Ureter (tissue), 1 donor: ENCODE measurements around the gene PLK2. TPM values are rescaled to one million over a fixed set of nuclear protein-coding genes. Genes with fewer than 3 reads are reported as not detected.

Experiments
- DNase-seq: peaks from one replicate; pipeline ENCODE4 v3.0.0-alpha.2; 2020; ENCODE audit warnings: low spot score
- total RNA-seq: library from RNA; stranded (reverse); gene quantifications from one replicate; pipeline ENCODE4 v1.2.4, GENCODE V29; 2023
- donor health status: DM: yes; HTN: yes; CAD: no.

PLK2 gene
- total RNA-seq, 1 donor from 2014 or later: 74.5 TPM

DNA sequence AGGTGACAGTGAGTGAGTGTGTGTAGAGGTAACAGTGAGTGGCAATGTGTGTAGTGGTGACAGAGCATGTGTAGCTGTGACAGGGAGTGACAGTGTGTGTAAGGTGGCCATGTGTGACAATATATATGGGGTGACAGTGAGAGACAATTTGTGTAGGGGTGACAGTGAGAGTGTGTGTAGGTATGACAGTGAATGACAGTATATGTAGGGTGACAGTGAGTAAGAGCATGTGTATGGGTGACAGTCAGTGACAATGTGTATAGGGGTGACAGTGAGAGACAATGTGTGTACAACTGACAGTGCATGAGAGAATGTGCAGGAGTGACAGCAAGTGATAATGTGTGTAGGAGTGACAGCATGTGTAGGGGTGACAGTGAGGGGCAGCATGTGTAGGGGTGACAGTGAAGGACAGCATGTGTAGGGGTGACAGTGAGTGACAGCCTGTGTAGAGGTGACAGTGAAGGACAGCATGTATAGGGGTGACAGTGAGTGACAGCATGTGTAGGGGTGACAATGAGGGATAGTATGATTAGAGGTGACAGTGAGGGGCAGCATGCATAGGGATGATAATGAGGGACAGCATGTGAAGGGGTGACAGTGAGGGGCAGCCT is 21.3 kb upstream of the PLK2 start:
- DNase-seq: no peak

DNA sequence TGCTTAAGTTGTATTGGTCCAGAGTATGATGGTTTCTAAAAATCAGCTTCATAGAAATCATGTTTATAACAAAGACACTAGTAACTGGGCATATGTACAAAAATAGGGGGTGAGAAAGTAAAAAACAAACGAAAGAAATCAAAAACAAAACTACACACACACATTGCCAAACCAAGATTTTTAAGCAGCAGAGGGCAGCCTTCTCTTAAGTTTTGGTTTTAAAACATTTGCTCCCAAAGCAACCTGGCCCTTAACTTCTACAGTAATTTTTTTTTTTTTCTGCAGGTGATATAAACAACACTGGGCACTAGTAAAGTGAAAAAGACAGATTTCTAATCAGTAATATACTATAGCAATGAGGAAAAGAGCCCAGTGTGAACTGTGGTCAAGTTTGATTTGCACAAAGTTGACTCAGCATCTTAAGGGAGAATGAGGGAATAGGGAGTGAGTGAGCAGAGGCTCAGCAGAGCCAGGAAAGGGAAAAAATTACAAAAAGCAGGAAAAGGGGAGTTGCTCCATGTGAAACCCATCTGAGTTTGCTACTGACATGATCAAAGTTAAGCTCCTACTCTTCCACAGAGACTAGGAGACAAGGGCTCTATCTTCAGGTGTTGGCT is 18.0 kb upstream of the PLK2 start:
- DNase-seq: no peak

DNA sequence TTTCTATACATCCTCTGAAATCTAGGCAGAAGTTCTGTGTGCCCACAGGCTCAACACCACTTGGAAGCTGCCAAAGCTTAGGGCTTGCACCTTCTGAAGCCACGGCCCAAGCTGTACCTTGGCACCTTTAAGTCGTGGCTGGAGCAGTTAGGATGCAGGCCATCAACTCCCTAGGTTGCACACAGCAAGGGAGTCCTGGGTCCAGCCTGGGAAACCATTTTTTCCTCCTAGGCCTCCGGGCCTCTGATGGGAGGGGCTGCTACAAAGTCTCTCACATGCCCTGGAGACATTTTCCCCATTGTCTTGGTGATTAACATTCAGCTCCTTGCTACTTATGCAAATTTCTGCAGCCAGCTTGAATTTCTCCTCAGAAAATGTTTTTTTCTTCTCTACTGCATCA is 15.5 kb upstream of the PLK2 start:
- DNase-seq: no peak

DNA sequence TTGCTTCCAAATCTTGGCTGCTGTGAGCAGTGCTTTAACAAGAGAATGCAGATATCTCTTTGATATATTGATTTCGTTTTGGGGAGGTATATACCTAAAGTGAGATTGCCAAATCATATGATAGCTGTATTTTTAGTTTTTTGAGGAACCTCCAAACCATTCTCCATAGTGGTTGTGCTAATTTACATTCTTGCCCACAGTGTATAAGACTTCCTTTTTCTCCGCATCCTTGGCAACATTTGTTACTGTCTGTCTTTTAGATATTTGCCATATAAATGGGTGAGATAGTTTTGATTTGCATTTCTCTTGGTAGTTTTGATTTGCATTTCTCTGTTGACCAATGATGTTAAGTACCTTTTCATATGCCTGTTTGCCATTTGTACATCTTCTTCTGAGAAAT is 10.0 kb upstream of the PLK2 start:
- DNase-seq: no peak

DNA sequence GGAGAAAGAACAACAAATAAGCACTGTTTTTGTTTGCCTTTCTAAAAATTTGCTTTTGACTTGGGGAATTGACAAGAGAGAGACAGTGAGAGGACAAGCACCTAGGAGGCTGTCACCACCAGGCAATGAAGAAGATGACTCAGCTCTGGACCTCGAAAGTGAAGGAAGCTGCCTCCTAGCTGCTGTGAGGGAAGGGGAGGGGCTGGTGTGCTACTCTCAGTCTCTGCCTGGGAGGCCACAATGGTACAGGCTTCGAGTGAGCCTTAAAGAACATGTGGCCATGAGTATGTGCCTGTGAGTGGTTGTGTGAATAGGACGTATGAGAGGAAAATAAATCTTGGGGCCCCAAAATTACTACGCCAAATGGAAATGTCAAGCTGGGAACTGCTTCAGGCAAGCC is 7.1 kb upstream of the PLK2 start:
- no peak for DNase-seq

DNA sequence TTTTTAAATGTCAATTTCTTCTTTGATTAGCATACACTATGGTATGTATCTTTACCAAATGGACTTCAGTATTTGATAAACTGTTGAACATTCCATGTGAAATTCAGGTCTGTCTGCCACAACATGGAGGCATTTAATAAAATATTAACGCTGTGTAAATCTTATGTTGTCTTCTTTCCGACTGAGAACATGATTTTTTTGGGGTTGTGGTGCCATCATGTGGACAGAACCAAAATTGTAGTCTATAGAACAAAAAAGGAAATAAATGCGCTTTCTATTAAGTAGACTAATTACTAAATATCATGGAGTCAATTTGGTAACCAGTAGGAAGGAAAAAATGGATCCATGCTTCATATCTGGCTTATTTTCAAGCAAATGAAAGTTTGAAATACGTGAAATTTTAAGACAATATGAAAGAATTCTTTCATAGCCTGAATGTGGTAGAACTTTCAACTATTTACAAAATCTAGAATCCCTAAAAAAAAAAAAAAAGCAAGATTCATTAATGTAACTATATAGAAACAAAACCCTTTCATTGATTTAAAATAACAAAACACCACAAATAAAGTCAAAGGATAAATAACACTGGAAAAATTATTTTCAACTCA is 2.8 kb upstream of the PLK2 start:
- no peak for DNase-seq

DNA sequence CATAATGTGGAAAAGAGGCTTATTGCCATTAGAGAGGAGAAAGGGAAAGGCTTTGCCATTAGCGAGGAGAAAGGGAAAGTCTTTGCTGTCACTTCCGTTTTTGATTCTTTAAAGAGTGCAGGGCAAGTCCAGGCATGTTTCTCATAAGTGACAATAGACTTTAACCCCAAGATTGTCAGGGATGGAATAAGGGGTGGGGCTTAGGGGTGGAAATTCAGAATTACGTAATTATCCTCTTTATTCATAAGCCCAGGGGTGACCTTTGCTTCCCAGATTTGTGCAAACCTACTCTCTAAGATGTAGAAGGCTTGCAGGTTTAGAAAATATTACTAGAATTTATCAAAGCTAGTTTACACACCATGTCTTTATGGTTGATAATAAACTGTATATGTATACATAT is 2.3 kb upstream of the PLK2 start:
- no peak for DNase-seq

DNA sequence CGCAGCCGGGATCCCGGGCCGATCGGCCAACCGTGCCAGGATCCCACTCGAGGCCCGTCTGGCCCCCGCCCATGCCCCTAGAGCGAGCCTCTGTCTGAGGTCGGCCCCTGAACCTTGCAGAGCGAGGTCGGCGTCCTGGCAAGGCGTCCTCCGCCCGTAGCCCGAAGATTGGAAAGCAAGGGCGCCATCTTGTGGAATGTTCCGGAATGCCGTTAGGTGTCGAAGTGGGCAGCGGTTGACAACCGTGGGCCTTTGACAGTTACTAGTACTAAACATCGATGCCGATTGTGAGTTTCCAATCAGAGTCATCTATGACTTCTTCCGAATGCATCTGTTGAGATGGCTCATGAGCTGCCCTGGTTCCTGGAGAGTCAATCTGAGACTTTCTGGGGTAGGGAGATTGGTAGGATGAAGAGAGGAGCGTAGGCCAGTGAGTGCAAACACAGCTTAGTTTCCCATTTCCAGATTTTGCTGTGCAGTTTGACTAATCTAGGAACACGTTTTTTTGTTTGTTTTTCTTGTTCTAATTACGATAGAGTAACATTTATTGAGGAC is 923 bp upstream of the PLK2 start:
- DNase-seq: peak; percentile 91

DNA sequence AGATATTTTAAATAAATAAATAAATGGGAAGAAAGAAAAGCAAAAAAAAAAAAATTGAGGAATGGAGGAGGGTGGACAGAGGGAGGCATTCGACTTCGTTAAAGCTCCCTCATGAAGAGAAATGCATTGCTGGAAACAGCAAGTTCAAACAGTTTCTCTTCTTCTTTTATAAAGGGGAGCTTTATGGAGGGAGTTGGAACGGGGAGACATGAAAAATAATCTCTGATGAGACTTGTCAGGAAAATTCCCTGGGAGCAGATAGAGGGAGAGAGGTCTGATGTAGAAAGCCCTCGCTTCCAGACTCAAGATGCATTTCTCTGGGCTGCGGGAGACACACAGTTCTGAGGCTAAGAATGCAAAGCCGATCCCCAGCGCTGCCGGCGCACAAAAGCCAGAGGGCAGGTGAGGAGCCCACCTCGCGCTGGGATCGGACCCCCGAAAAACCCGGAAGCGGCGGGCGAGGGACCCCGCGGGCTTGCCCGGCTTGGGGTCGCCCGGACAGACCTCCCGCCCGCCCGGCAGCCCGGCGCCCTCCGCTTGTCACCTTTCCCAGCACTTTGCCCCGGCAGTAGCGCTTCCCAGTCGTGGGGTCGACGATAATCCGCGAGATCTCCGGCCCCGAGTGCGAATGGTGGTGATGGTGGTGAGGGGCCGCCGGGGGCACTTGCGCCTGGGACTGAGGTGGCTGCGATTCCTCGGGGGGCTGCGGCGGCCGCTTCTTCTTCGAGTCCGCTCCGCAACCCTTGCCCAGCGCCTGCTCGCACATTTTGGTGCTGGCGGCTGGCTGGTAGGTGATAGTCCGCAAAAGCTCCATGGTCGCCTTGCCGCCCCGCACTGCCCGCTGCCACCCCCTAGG is 512 bp downstream of the PLK2 start:
- no peak for DNase-seq

DNA sequence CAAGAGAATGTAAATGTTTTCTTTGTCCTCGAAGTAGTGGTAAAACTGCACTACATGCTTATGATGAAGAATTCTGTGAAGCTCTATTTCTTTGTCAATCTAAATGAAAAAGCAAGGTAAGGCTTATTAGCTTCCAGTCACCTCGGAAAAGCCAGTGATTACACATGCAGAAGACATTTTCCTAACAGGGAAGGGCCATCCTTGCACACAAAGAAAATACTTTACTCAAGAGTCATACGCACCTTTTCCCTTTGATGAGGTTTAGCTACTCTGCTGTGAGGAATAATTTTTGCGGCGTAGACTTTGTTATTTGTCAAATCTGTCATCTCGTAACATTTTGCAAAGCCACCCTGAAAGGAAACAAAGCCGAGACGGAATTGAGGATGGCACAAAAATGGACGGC is 1.1 kb downstream of the PLK2 start:
- DNase-seq: no peak

DNA sequence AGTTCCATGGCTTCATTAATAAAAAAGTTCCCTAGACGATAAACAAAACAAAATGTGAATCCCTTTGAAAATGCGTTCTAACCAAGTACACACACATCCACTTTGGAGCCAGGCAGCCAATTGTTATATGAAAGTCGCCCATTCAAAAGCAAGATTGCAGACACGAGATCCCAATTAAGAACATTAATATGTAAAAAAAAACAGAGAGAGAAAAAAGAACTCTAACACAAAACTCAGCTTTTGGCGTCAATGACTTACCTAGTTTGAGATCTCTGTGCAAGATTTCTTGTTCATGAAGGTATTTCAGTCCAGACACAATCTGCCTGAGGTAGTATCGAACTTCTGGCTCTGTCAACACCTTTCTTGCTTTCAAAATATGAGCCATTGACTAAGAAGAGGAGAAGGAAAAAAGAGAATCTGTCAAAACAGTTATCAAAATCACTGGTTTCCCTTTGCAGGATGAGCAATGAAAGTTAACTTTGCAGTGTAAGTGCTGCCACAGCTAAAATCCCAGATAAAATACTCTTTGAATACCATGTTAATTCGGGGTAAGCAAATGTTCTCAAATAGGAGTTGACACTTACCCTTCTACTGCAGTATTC is 1.6 kb downstream of the PLK2 start:
- DNase-seq: no peak

DNA sequence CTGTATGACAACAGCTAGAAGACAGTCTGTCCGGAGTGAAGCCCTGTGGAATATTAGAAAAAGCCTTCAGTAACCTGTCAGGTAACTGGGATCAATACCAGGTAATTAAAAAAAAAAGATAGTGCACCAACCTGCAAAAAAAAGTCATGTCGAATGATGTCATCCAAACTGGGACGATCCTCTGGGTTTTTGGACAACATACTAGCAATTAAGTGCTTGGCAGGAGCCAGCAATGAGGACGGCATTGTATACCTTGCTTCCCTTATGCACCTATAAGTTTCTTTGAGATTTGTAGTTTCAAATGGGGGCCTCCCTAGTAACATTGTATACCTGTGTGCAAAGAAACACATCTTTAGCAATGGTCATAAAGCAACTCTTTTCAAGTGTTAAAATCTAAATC is 2.8 kb downstream of the PLK2 start:
- DNase-seq: no peak

DNA sequence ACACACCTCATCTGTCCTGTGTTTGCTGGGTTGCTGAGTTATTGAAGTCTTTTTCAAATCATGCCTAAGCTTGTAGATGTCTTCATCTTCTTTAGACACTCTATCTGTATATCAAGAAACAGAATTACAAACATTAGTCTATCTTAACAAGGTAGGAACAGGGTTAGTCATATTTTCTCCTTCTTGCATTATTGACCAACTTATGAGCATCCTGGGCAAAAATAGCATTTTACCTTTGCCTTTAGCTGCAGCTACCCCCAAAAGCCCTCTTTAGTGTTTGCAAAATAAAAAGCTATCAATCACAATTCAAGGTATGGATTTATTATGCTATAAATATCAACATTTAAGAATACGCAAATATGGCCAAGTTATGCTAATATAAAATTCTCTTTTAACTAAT is 3.4 kb downstream of the PLK2 start:
- no peak for DNase-seq

DNA sequence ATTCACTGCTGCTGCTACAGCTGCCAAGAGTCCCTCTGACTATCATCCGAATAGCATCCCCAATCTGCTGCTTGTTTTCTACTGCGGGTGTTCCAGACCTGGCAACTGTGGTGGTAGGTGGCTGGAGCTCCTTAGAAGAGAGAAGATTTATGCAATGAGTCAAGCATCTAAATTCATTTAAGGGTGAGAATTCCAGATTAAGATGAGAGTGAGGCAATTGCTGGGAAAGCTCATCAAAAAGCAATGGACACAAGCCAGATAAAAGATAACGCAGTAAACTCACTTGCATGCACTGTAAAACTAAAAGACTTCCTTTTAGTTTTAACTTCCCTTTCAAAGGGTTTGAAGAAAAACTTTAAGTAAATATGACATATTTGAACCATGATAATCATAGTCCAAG is 3.9 kb downstream of the PLK2 start:
- no peak for DNase-seq

DNA sequence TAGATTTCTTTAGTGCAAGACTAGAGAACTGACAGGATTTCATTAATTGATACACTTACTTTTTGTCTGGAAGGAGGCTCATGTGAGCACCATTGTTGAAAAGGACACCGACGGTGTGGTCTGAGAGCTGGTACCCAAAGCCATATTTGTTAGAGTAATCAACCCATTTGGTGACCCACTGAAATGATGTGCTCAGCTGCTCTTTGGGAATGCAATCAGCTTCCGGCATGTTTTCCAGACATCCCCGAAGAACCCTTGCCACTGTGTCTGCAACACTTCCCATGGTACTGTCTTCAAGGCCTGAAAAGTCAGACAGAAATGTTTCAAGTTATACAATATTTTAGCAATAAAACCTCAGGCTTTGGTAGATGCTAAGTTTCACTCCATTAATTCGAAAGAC is 4.4 kb downstream of the PLK2 start:
- DNase-seq: no peak

DNA sequence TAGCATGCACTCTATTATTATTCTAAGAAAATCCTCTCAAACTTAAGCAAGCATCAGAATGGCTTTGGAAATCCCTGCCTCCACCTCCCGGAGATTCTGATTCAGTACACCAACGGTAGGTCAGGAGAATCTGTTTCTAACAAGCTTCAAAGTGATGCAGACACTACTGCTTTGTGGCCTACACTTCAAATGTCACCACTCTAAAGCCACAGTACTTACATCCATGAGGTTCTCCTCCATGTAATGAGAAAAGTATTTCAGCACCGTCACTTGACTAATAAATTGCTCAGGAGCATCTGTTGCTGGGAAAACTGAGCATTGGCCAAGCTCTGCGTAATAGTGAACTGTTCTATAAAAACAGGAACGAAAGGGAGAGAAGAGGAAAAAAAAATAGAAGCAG is 4.8 kb downstream of the PLK2 start:
- no peak for DNase-seq

DNA sequence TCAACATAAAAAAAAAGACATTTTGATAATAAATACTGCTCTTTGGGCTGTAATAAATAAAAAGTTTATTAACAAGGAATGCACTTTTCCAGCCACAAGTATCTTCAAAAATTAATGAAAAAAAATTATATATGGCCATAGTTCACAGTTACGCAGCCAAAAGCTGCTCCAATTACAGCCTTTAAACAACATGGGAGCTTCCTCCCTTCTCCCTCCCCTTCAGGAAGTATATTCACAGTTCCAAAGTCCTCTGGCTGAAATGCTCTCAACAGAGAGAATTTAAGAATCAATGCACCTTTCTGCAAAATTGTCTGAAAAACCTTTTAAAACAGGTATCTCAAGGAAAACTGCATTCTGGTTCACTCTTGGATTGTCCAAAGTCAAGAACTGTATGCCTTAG is 5.9 kb downstream of the PLK2 start:
- no peak for DNase-seq

DNA sequence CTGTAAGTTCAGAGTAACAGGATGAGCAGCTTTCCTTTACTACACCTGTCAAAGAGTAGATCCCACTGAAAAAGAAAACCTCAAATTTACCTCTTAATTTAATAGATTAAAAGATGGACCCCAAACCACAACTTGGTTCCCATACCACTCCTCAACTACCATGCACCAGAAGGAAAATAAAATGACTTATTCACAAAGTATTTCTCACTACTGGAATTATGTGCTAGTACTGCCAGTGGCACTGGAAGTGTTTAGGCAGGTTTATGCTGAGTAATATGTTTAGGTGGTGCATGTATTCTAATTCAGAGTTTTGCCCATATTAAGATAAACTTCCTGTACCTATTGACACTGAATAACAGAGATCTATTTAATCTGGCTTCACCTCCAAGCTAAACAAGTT is 6.6 kb downstream of the PLK2 start:
- DNase-seq: no peak

DNA sequence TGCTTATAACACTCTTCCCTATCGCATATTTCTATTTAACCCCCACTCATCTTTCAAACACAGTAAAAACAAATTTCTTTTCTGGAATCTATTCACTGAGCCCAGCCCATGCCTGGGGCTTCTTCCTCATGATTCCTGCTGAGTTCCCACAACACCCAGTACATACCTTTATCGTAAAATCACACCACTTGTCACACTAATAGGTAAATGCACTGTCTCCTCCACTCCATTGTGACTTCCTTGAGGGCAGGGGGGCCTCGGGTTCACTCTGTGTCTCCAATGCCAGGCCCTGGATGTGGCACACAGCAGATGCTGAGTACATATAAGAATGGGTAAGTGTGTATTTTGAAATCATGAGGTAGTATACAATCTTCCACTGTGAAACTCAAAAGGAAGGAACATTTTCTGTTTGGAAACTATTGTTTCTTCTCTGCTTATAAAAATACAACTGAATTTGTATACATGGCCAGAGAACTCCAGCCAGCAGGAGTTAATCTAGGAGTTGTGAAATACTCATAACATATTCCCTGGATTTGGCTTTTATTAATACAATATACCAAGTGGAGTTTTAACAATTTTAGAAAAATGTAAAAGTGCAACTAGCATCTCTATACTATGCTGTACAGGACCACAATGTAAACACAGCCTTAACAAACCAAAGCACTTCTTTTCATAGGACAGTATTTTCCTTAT is 7.2 kb downstream of the PLK2 start:
- no peak for DNase-seq

DNA sequence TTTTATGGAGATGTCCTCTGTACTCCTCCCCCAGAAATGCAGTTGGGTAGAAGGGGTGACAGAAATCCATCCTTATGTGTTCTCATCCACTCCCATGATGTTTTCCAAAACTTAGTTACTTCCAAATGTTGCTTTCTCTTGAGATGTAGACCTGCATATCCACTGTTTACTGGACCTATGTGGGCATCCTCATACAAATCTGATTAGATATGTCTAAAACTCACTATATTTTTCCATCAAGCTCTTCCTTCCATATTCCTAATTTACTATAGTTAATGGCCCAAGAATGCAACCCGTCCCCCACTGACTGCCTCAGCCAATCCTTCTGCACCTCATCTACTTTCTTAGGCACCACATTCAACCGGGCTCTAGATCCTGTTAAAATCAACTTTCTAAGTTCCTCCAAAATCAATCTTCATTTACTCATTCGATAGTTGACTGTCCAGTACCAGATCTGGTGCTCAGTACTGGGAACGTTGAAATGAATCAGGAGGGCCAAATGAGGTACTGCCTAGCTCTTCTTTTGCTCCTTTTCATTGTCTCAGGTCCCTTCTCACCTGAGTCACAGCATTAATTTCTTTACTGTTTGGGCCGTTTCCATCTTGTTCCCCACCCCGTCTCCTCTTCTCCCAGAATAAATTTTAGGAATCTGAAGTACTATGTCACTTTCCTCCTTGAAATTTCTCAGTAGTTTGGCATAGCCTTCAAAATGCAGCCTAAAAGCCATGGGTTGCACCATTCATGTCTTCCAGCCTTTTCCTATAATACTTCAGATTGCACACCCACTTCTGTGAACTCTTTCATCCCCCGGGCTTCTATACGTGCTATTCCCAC is 7.9 kb downstream of the PLK2 start:
- no peak for DNase-seq
